Activated T-helper 17 cell treated with anti-CD3 and anti-CD28 coated beads, Interleukin-2, amount 50 U/mL, for 72 hours (primary cell): ENCODE measurements around the gene MADD. TPM values are rescaled to one million over a fixed set of nuclear protein-coding genes. Genes with fewer than 3 reads are reported as not detected.

Experiments
- ATAC-seq: fragments of 150-1000 bp; cut with Tn5 transposase; replicated peaks from 2 replicates; pipeline ENCODE4 v1.10.0; 2021; ENCODE audit warnings: mild to moderate bottlenecking, moderate library complexity
- H3K27ac Mint-ChIP-seq: one replicate; pipeline ENCODE4 v1.8.0; 2022; ENCODE audit warnings: mixed read lengths
- H3K27me3 Mint-ChIP-seq: one replicate; pipeline ENCODE4 v1.8.0; 2022; ENCODE audit warnings: mixed read lengths
- H3K36me3 Mint-ChIP-seq: one replicate; pipeline ENCODE4 v1.8.0; 2022; ENCODE audit warnings: low read depth, mild to moderate bottlenecking, mixed read lengths
- H3K4me1 Mint-ChIP-seq: one replicate; pipeline ENCODE4 v1.8.0; 2022; ENCODE audit warnings: mixed read lengths
- H3K4me3 Mint-ChIP-seq: one replicate; pipeline ENCODE4 v1.8.0; 2022; ENCODE audit warnings: mild to moderate bottlenecking, mixed read lengths
- H3K9me3 Mint-ChIP-seq: one replicate; pipeline ENCODE4 v1.8.0; 2022; ENCODE audit warnings: mixed read lengths
- total RNA-seq, 2 donors: library from RNA; stranded (reverse); gene quantifications; one replicate each; pipeline ENCODE4 v1.2.3, GENCODE V29; 2022

Gene MADD
- total RNA-seq, 2 donors from 2014 or later: 60.1 to 112 TPM

DNA sequence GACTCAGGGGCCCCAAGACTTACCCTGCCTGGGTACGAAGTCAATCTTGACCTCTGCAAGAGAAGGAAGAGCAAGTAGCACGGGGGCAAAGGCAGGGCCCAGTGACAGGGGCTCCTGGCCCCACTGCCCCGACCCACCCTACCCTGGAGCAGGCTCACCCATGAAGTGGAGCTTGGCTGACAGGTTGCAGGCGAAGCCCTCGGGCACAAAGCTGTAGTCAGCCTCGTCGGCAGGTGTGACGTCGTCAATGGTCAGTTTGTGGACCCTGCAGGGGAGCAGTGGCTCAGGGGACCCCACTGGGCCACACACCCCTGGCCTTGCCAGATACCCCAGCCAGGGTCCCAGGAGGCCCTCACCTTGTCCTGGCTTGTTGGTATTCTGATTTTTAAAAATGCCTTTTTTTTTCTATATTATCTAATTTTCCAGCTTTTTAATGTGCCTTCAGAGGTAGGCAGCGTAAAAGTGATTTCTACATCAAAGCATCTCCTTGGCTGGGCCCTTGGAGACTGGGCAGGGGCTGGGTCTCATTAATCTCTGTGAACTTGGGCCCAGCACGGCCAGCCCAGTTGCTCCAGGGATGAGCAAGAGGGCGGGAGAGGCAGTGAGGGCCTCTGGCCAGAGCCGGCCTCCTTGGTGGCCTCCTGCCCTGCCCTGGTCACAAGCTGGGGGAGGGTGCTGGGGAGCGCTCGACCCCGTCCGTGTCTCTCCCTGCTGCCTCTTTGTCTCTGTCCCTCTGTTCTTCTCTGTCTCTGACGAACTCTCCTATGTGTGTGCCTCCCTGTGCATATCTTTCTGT is 71.2 kb downstream of the MADD start:
- H3K9me3 Mint-ChIP-seq: no peaks in the 10 kb centered on the region
- H3K27me3 Mint-ChIP-seq: no peaks in the 10 kb centered on the region
- peak overlapping the region; percentile 10 for H3K27ac Mint-ChIP-seq
- H3K4me1 Mint-ChIP-seq: peaks cover 6% of the 10 kb centered on the region
- H3K4me3 Mint-ChIP-seq: no peak overlapping the region
- no peak for ATAC-seq
- no peaks in the 10 kb centered on the region for H3K36me3 Mint-ChIP-seq

GRCh38 chr11:47342036-47342803 is 72.3 kb downstream of the MADD start:
- H3K27me3 Mint-ChIP-seq: no peaks in the 10 kb centered on the region
- no peaks in the 10 kb centered on the region for H3K9me3 Mint-ChIP-seq

DNA sequence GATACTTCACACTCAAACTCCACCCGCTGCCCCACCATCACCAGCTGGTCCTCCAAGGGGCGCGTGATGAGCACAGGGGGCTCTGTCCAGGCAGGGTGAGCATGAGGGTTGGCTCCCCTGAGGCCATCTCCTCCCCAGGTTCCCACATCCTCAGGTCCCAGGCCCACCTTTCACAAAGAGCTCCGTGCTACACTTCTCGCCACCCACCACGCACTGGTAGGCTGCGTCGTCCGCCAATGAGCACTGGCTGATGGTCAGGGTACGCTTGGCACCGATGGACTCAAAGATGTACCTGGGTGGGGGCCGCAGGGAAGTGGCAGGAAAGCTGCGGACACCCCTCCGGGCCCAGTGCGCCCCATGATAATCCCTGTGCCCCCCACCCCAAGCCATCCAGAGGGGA is 72.9 kb downstream of the MADD start:
- Mint-ChIP-seq H3K27me3 (no peaks in the 10 kb centered on the region), H3K27ac (no peak overlapping the region), H3K4me3 (no peak overlapping the region), H3K36me3 (no peaks in the 10 kb centered on the region), H3K9me3 (no peaks in the 10 kb centered on the region), H3K4me1 (peaks cover 6% of the 10 kb centered on the region)
- ATAC-seq: no peak

More at GRCh38 chr11:47342036-47342803, 72.3 kb downstream of the MADD start:
- ATAC-seq: no peak
- Mint-ChIP-seq H3K36me3 (no peaks in the 10 kb centered on the region), H3K4me3 (no peak overlapping the region), H3K4me1 (peaks cover 6% of the 10 kb centered on the region), H3K27ac (peak overlapping the region; percentile 10)

DNA sequence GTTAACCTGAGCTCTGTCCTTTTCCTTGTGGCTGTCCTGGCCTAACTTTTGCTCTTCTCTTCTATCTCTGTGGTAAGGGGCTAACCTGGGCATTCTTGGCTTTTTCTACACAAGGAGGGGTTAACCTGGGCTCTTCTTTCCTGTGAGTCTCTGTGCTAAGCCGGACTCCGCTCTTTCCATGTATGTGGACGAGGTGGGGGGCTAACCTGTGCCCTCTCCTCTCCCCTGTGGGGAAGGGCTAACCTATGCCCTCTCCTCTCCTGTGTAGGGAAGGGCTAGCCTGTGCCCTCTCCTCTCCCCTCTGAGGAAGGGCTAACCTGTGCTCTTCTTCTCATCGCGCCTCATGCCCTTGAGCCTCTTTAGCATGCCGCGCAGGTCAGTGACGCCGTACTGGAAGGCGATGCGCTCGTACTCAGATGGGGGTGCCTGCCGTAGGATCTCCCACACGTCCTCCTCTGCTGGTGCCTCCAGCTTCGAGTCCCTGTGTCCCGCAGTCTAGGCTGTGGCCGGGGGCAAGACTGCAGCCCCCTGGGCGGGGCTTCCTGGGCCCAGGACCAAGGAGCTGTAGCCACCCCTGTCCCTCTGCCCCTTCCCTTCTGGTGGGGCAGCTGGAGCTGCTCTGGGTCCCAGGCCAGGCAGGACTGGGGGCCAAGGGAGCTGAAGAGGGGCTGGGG is 76.1 kb downstream of the MADD start:
- H3K27me3 Mint-ChIP-seq: no peaks in the 10 kb centered on the region
- H3K36me3 Mint-ChIP-seq: no peaks in the 10 kb centered on the region
- peaks cover 6% of the 10 kb centered on the region for H3K4me1 Mint-ChIP-seq
- H3K27ac Mint-ChIP-seq: no peak overlapping the region
- H3K9me3 Mint-ChIP-seq: no peaks in the 10 kb centered on the region
- ATAC-seq: no peak
- no peak overlapping the region for H3K4me3 Mint-ChIP-seq

DNA sequence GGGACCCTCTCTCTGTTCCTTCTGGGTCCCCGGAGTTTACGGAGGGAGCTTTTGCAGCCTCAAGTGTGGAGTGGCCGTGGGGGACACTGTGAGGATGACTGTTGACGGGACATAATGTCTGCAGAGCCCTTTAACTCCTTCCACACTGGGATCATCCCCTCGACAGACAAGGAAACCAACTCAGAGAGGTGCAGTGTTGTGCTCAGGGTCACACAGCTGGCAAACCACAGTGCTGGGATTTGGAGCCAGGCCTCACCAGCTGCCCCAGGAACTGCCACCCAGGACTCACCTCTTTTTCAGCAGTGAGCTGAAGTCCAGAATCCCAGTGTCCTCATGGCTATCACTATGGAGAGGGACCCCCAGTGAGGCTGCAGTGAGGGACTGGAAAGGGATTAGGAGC is 77.2 kb downstream of the MADD start:
- H3K27me3 Mint-ChIP-seq: no peaks in the 10 kb centered on the region
- no peak for ATAC-seq
- no peaks in the 10 kb centered on the region for H3K36me3 Mint-ChIP-seq
- no peaks in the 10 kb centered on the region for H3K9me3 Mint-ChIP-seq
- no peak overlapping the region for H3K27ac Mint-ChIP-seq
- H3K4me3 Mint-ChIP-seq: no peak overlapping the region
- peaks cover 6% of the 10 kb centered on the region for H3K4me1 Mint-ChIP-seq

DNA sequence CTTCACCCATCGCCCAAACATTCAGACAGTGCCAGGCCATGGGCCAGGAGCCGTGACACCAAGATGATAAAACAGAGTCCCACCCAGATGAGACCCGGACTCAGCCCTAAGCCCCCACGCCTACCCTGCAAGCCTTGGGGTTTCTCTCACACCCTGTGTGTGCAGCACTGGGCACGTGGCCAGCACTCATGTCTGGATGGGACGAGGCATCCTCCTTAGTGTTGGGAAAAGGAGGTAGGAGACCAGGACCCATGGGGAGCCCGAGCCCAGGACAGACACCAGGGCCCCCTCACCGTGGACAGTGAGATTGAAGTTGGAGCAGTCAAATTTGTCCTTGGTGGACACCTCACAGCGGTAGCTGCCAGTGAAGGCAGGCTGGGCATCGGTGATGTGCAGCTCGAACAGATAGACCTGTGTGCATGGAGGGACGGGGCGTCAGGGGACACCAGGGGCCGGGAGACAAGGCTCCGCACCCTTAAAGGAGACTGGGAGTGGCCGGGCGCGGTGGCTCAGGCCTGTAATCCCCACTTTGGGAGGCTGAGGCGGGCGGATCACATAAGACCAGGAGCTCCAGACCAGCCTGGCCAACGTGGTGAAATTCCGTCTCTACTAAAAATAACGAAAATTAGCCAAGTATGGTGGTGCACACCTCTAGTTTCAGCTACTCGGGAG is 78.3 kb downstream of the MADD start:
- no peaks in the 10 kb centered on the region for H3K9me3 Mint-ChIP-seq
- no peaks in the 10 kb centered on the region for H3K27me3 Mint-ChIP-seq
- H3K36me3 Mint-ChIP-seq: no peaks in the 10 kb centered on the region
- no peak overlapping the region for H3K4me3 Mint-ChIP-seq
- ATAC-seq: no peak
- H3K4me1 Mint-ChIP-seq: peaks cover 6% of the 10 kb centered on the region
- H3K27ac Mint-ChIP-seq: no peak overlapping the region

DNA sequence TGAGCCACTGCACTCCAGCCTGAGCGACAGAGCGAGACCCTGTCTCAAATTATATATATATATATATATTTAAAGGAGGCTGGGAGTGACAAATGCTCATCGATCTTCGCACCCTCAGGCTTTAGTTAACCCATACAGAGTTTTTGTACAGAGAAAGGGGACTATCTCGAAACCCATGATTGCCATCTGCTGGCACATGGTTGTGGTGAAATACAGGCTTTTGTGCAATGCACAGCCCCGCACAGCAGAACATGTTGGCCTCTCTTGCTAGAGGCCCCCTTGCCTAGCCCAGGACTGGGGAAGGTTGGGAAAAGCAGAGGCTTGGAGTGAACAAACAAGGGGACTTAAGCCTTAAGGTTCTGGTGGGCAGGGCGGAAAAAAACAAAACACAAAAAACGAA is 78.9 kb downstream of the MADD start:
- Mint-ChIP-seq H3K27me3 (no peaks in the 10 kb centered on the region), H3K27ac (no peak overlapping the region), H3K4me1 (peaks cover 3% of the 10 kb centered on the region), H3K9me3 (no peaks in the 10 kb centered on the region), H3K36me3 (no peaks in the 10 kb centered on the region), H3K4me3 (no peak overlapping the region)
- ATAC-seq: no peak

- no peaks in the 10 kb centered on the region for H3K27me3 Mint-ChIP-seq
- H3K36me3 Mint-ChIP-seq: no peaks in the 10 kb centered on the region
- no peaks in the 10 kb centered on the region for H3K9me3 Mint-ChIP-seq
- no peak for ATAC-seq
- H3K4me3 Mint-ChIP-seq: no peak overlapping the region
- no peak overlapping the region for H3K27ac Mint-ChIP-seq
- H3K4me1 Mint-ChIP-seq: no peaks in the 10 kb centered on the region
Observed at GRCh38 chr11:47349521-47350095, 79.7 kb downstream of the MADD start.

GRCh38 chr11:47350315-47350714 is 80.4 kb downstream of the MADD start:
- Mint-ChIP-seq H3K27me3 (no peaks in the 10 kb centered on the region), H3K27ac (no peak overlapping the region), H3K9me3 (no peaks in the 10 kb centered on the region), H3K4me1 (no peaks in the 10 kb centered on the region), H3K36me3 (no peaks in the 10 kb centered on the region), H3K4me3 (no peak overlapping the region)
- ATAC-seq: no peak

GRCh38 chr11:47351156-47352126 is 81.5 kb downstream of the MADD start:
- no peak for ATAC-seq
- H3K4me1 Mint-ChIP-seq: no peaks in the 10 kb centered on the region
- H3K27me3 Mint-ChIP-seq: no peaks in the 10 kb centered on the region
- H3K36me3 Mint-ChIP-seq: no peaks in the 10 kb centered on the region
- H3K4me3 Mint-ChIP-seq: no peak overlapping the region
- no peak overlapping the region for H3K27ac Mint-ChIP-seq
- H3K9me3 Mint-ChIP-seq: no peaks in the 10 kb centered on the region

DNA sequence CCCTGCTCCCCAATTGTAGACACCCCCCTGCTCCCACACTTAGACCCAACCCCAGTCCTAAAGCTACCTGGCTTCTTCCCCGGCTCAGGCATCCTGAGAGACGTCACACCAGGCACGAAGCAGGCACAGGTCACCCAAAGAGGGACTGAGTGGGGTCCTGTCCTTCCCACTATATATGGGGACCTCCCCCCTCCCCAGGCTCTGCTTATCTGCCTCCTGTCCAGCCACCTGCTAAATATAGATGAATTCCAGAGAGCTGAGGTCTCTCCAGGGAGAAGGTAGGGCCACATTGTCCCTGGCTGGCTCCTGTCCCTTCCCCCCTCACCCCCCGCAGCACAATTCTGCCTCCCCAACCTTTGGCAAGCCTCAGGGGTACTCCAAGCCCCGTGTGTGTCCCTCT is 82.6 kb downstream of the MADD start, which contains the start of gene MYBPC3:
MYBPC3 (minus strand) TSS at position 147 of the 400 bp plus-strand sequence; CDS start at position 92, 55 bp downstream.
- no peak within 1 kb of the TSS for H3K4me3 Mint-ChIP-seq
- H3K27ac Mint-ChIP-seq: no peak within 1 kb of the TSS
- no peaks in the 10 kb centered on the region for H3K27me3 Mint-ChIP-seq
- no peaks in the 10 kb centered on the region for H3K36me3 Mint-ChIP-seq
- no peaks in the 10 kb centered on the region for H3K4me1 Mint-ChIP-seq
- ATAC-seq: no peak
- H3K9me3 Mint-ChIP-seq: no peaks in the 10 kb centered on the region

- no peaks in the 10 kb centered on the region for H3K9me3 Mint-ChIP-seq
- ATAC-seq: no peak
- H3K27ac Mint-ChIP-seq: no peak overlapping the region
- H3K36me3 Mint-ChIP-seq: no peaks in the 10 kb centered on the region
- no peaks in the 10 kb centered on the region for H3K27me3 Mint-ChIP-seq
- no peak overlapping the region for H3K4me3 Mint-ChIP-seq
- no peaks in the 10 kb centered on the region for H3K4me1 Mint-ChIP-seq
Observed at GRCh38 chr11:47353978-47354774, 84.2 kb downstream of the MADD start.
